GM21390 (cell line): Measurements from ENCODE around the gene PRDM5.

Experiments used
- ATAC-seq: cut with Tn5 transposase; IDR thresholded peaks from one replicate; pipeline ENCODE4 v1.9.1; 2021; ENCODE audit not compliant: unreplicated experiment

The PRDM5 gene

GRCh38 chr4:120915336-120915735, 7.2 kb downstream of the PRDM5 start:
- no peak for ATAC-seq

DNA sequence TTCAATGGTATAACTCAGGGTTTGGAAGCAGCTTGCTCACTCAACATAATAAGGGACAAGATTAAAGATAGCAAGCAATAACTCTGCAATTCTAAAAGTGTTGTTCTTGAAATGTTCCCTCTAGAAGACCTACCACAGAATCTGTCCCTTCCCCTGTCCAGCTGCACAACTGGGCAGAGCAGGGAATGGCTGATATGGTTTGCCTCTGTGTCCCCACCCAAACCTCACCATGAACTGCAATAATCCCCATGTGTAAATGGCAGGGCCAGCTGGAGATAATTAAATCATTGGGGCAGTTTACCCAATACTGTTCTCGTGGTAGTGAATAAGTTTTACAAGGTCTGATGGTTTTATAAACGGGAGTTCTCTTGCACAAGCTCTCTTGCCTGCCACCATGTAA, 19.1 kb downstream of the PRDM5 start:
- no peak for ATAC-seq

DNA sequence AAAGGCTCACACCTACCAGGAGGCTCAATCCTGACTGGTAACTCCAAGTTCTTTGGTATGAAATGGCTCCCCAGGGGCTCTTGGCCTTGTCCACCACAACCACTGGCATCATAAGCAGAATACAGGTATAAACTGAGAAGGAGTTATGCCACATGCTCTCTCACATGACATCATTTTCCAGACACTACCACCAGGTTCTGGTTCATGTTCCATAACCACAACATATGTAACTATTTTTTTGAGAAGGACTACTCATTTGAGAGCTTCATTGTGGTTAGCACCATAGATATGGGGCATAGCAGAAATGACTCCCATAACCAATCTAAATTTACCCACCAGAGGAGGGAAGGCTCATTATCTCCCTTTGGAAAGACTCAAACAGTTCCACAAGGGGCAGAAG, 19.6 kb downstream of the PRDM5 start:
- no peak for ATAC-seq

GRCh38 chr4:120901731-120902130, 20.8 kb downstream of the PRDM5 start:
- no peak for ATAC-seq

GRCh38 chr4:120897981-120898719, 24.4 kb downstream of the PRDM5 start:
- ATAC-seq, result no peak

- ATAC-seq, result no peak
These were observed 27.0 kb downstream of the PRDM5 start for GRCh38 chr4:120895554-120895953.

- ATAC-seq, result no peak
These were observed 29.2 kb downstream of the PRDM5 start for GRCh38 chr4:120893314-120893713.

DNA sequence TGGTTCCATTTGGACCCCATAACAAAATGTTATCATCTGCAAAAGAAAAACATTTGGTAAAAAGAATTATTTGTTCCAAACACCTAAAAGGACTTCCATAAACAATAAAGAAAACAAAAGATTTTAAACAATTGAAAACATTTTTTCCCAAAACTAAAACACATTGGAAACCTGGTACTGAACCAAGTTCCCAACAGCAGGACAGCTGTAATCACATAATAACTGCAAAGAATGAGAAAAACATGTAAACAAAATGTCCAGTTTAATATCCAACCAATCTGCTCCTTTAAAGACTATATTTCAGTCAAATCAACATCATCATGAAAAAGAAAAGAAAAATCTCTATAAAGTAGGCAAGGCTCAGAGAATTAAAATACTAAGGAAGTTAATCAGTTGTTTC, 36.3 kb downstream of the PRDM5 start:
- no peak for ATAC-seq

DNA sequence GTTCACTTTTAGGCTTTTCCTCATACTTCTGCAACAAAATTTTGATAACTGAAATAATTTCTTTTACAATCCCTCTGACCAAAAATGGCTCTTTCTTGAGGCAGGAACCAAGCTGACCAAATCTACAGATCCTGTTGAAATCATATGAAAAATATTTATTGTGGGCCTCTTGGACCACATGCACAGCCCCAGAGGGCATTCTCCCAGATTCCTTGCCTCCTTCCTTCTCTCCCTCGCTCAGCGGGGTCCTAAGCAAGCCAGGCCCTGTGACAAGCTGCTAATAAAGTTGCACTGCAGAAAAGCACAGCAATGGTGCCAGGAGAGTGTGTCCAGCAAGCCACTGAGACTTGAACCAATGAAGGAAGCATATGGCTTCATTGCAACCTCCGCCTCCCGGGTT, 40.7 kb downstream of the PRDM5 start:
- ATAC-seq, result no peak

- no peak for ATAC-seq
These were observed 41.2 kb downstream of the PRDM5 start for GRCh38 chr4:120881351-120881750.

GRCh38 chr4:120877021-120877420, 45.5 kb downstream of the PRDM5 start:
- ATAC-seq, result no peak

- no peak for ATAC-seq
These were observed 47.4 kb downstream of the PRDM5 start for GRCh38 chr4:120874792-120875774.

- no peak for ATAC-seq
These were observed 49.0 kb downstream of the PRDM5 start for GRCh38 chr4:120873554-120873953.

- no peak for ATAC-seq
These were observed 51.4 kb downstream of the PRDM5 start for GRCh38 chr4:120871173-120871572.

GRCh38 chr4:120870279-120870673, 52.2 kb downstream of the PRDM5 start:
- no peak for ATAC-seq

- no peak for ATAC-seq
These were observed 52.8 kb downstream of the PRDM5 start for GRCh38 chr4:120869613-120870278.

GRCh38 chr4:120867506-120867905, 55.0 kb downstream of the PRDM5 start:
- no peak for ATAC-seq

DNA sequence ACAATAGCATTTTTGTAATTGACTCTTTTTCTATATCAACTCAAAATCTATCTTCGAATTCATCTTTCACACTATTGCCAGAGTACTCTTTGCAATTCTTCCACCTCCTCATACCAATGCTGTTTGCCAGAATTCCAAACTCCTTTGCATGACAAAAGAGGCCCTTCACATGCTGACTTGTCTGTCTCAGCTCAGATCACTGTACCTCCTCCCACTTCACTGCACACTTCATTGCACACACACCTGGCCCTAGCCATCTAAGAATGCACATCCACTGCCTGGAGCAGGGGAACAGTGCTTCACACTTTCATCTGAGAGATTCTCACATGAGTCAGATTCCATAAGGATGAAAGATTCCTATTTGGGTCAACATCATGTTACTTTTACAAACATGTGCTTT, 56.5 kb downstream of the PRDM5 start:
- peak; percentile 75 for ATAC-seq

- no peak for ATAC-seq
These were observed 57.6 kb downstream of the PRDM5 start for GRCh38 chr4:120864969-120865368.

DNA sequence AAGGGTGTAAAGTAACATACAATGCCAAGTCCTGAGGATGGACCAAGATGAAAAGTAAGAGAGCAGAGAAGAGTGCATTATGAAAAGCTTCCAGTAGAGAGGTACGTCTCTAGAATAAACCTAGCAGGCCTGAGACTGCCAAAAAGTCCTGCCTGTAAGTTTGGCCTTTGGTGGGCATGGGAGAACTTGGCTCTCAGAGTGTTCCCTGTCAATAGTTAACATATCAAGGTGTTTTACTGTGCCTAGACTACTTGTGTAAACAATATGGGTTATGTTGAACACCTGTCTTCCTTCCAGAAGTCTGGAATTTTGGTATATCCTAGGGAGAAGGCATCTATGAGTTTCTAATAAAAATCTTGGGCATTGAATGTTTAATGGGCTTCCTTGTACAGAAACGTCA, 60.1 kb downstream of the PRDM5 start:
- ATAC-seq, result no peak

GRCh38 chr4:120861852-120862251, 60.7 kb downstream of the PRDM5 start:
- ATAC-seq, result no peak

- ATAC-seq, result no peak
These were observed 63.8 kb downstream of the PRDM5 start for GRCh38 chr4:120858776-120859175.
